ENCODE measurements around the gene CXCL11. TPM values are rescaled to one million over a fixed set of nuclear protein-coding genes. Genes with fewer than 3 reads are reported as not detected.

CXCL11 gene
- not detected in 2 replicates for total RNA-seq

GRCh38 chr4:76035799-76036380 is at the start of gene CXCL11:
Gene CXCL11 (minus strand): TSS chr4:76036070. CDS start chr4:76035987, 83 bp downstream.

DNA sequence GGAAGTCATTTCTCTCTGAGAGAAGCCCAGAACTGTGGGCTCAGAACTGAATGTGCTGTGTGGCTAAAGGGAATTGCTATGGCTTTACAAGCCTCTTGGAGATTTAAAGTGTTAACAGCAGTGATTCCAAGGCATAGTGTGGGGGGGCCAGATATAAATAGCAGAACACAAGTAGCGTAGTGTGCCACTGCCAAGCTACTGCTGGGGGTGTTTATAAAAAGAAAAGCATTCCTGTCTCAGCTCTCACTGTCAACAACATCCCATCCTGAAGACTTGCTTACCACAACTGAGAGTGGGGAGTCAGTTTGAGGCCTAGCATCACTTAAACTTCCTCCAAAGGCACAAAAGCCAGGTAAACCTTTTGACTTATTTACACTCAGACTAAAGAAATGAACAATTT is 38.6 kb upstream of the CXCL11 start, which contains the start of gene ART3:
TSS of gene ART3 (plus strand) at position 242 of the 400 bp plus-strand sequence. CDS start 1,181 bp downstream, outside the sequence.

DNA sequence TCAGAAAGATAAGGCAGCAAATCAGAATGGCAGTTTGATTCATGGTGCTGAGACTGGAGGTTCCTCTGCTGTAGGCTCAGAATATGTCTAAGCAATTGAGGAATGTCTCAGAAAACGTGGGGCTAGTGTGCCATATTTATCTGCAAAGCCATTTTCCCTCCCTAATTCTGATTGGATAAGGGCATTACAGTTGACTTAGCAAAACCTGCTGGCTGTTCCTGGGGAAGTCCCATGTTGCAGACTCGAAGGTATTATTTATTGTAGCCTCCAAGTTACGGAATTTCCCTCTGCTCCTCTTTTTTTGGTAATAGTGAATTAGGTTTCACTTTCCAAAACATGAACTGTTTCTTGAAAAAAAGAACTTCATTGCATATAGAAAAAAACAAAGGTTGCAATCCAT is 12.5 kb downstream of the CXCL11 start, which contains the start of gene CXCL10:
TSS of gene CXCL10 (minus strand) at position 109 of the 400 bp plus-strand sequence. CDS start at position 43, 66 bp downstream.

DNA sequence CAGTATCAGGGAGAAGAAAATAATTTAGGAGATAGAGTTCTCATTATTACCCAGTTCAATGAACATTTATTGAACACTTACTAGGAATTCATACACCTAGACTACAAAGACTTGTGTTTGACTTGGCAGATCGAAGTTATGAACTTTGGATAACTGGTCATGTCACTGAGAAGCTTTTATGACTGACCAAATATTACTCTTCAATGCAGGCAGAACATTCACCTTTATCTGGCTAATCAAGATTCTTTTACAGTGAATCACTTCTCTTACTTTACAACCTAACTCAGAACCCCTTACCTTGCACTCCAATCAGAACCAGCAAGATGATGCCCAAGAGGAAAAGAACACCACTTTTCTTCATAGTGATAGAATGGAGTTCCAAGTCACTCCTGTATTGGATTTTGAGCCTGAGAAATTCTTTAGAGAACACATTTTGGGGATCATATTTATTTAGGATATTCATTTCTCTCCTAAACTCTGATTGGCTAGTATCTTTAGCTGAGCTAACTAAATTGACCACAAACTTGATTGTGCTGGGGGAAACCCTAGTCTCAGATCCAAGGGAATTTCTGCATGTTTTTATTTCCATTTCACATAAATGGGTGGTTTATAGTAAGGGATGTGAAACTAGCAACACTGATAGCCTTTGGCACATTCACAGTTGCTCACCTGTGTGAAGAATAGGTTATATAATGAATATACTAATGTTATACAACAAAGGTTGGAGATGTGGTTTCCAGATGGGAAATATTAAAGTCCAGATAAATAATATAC is 28.6 kb downstream of the CXCL11 start, which contains the start of gene CXCL9:
TSS of gene CXCL9 (minus strand) at position 421 of the 774 bp plus-strand sequence. CDS start at position 361, 60 bp downstream.

Other genes with a start within 250 kb of the CXCL11 start
- not detected in 2 replicates for gene PPEF2, start 133.6 kb downstream of the CXCL11 start, total RNA-seq
- gene NAAA, start 95.1 kb downstream of the CXCL11 start, total RNA-seq: 43.0 and 67.9 TPM in 2 replicates
- gene SDAD1, start 45.1 kb downstream of the CXCL11 start, total RNA-seq: 20.5 and 20.6 TPM in 2 replicates
- not detected in 2 replicates for gene CXCL9, start 28.6 kb downstream of the CXCL11 start, total RNA-seq
- not detected in 2 replicates for gene CXCL10, start 12.6 kb downstream of the CXCL11 start, total RNA-seq
- not detected in 2 replicates for gene ART3, start 38.6 kb upstream of the CXCL11 start, total RNA-seq
- gene NUP54, start 112.3 kb upstream of the CXCL11 start, total RNA-seq: 29.2 and 30.0 TPM in 2 replicates
- gene SCARB2, start 177.8 kb upstream of the CXCL11 start, total RNA-seq: 116 and 124 TPM in 2 replicates
- gene FAM47E, start 215.7 kb upstream of the CXCL11 start, total RNA-seq: under 0.01 TPM in 1 of 2 replicates, not detected in the other